Endothelial cell of umbilical vein (primary cell): ENCODE data around the gene EID3. TPM values are rescaled to one million over a fixed set of nuclear protein-coding genes. Genes with fewer than 3 reads are reported as not detected.

Source experiments
- BruUV-seq: library from RNA; stranded (reverse); fragments of 400-500 nt; replicated peaks from 2 replicates; lab custom pipeline; 2021; lab: Mats Ljungman, UMichigan
- CTCF ChIA-PET: fragments of 300-600, 350-600 bp; sonication (Branson Sonifier 250); formaldehyde crosslinking; loops from one replicate; lab custom pipeline; 2021; ENCODE audit warnings: antibody characterized with exemption, inconsistent platforms; lab: Charles Lee
- POLR2A ChIA-PET: fragments of 300-600, 350-600 bp; sonication (Branson Sonifier 250); formaldehyde crosslinking; loops from one replicate; lab custom pipeline; 2021; ENCODE audit warnings: antibody characterized with exemption, inconsistent platforms; lab: Charles Lee
- DNase-seq: peaks from one replicate; pipeline ENCODE4 v3.0.0-alpha.2; 2011; ENCODE audit warnings: low read depth, low spot score
- FAIRE-seq: peaks from 2 replicates; lab custom pipeline; 2011; peaks lifted over from hg19 to GRCh38; lab: Jason Lieb, UNC
- H2AFZ ChIP-seq: 2 replicates; pipeline ENCODE4 v1.6.0; 2012; ENCODE audit warnings: low read depth, low read length, control low read depth, inconsistent platforms
- H3K27ac ChIP-seq: 2 replicates; pipeline ENCODE4 v1.5.1; 2011; ENCODE audit warnings: low read depth, mild to moderate bottlenecking, control low read depth, low read length, moderate library complexity; ENCODE audit not compliant: insufficient read depth
- H3K27me3 ChIP-seq, 2 experiments: 2 replicates each; pipeline versions ENCODE4 v1.6.0 to v1.6.1; 2011; ENCODE audit warnings: low read length in 2 of 2, mixed read lengths in 1 of 2; ENCODE audit not compliant: control insufficient read depth in 2 of 2, insufficient read depth in 2 of 2
- H3K36me3 ChIP-seq, 2 experiments: 2 replicates in 1 of 2; 3 replicates in 1 of 2; pipeline ENCODE4 v1.5.1; 2011; ENCODE audit warnings: low read length in 2 of 2, mild to moderate bottlenecking in 1 of 2, moderate library complexity in 1 of 2; ENCODE audit not compliant: control insufficient read depth in 2 of 2, insufficient read depth in 2 of 2; ENCODE audit errors: extremely low read depth in 1 of 2
- H3K4me1 ChIP-seq: 3 replicates; pipeline ENCODE4 v1.5.1; 2011; ENCODE audit warnings: mild to moderate bottlenecking, low read length; ENCODE audit not compliant: control insufficient read depth, insufficient read depth; ENCODE audit errors: extremely low read depth
- H3K4me2 ChIP-seq: 2 replicates; pipeline ENCODE4 v1.6.1; 2011; ENCODE audit warnings: low read length, control low read depth, mixed read lengths; ENCODE audit not compliant: insufficient read depth
- H3K4me3 ChIP-seq, 3 experiments: fragments of 200-600 bp in 1 of 3; sonication (generic), shearing (Covaris generic) in 1 of 3; replicated peaks in 1 of 3; 2 replicates each; pipeline ENCODE4 v1.5.1; 2011 to 2016; ENCODE audit warnings: control low read depth in 3 of 3, low read length in 3 of 3, mild to moderate bottlenecking in 2 of 3, inconsistent platforms in 1 of 3, low read depth in 1 of 3, moderate library complexity in 1 of 3; ENCODE audit not compliant: insufficient read depth in 1 of 3
- H3K79me2 ChIP-seq: 2 replicates; pipeline ENCODE4 v1.6.0; 2012; ENCODE audit warnings: low read length, inconsistent platforms; ENCODE audit not compliant: control insufficient read depth, insufficient read depth
- H3K9ac ChIP-seq: replicated peaks from 2 replicates; pipeline ENCODE3; 2011; ENCODE audit warnings: low read length, control low read depth; ENCODE audit not compliant: insufficient read depth; ENCODE audit errors: extremely low read depth
- H3K9me1 ChIP-seq: replicated peaks from 3 replicates; pipeline ENCODE4 v1.6.0; 2011; ENCODE audit warnings: mild to moderate bottlenecking, low read length; ENCODE audit not compliant: control insufficient read depth, insufficient read depth; ENCODE audit errors: extremely low read depth
- H3K9me3 ChIP-seq: replicated peaks from 2 replicates; pipeline ENCODE4 v1.5.1; 2012; ENCODE audit warnings: low read length, inconsistent platforms; ENCODE audit not compliant: control insufficient read depth, insufficient read depth
- H4K20me1 ChIP-seq: replicated peaks from 2 replicates; pipeline ENCODE3; 2011; ENCODE audit warnings: mild to moderate bottlenecking, low read length; ENCODE audit not compliant: control insufficient read depth, insufficient read depth; ENCODE audit errors: extremely low read depth
- EZH2 ChIP-seq: IDR thresholded peaks from 2 replicates; pipeline ENCODE4 v1.6.1; 2012; ENCODE audit warnings: borderline replicate concordance, low read depth, mild to moderate bottlenecking, moderate library complexity, low read length, inconsistent platforms; ENCODE audit not compliant: severe bottlenecking
- FOS ChIP-seq: IDR thresholded peaks from 2 replicates; pipeline ENCODE4 v1.6.1; 2011; ENCODE audit warnings: mild to moderate bottlenecking, low read length, moderate library complexity, borderline replicate concordance; ENCODE audit not compliant: insufficient read depth
- GATA2 ChIP-seq: IDR thresholded peaks from 2 replicates; pipeline ENCODE4 v1.7.0; 2011; ENCODE audit warnings: low read depth, mild to moderate bottlenecking, moderate library complexity, mixed read lengths, low read length; ENCODE audit not compliant: insufficient read length, insufficient read depth
- JUN ChIP-seq: IDR thresholded peaks from 2 replicates; pipeline ENCODE4 v1.6.1; 2011; ENCODE audit warnings: borderline replicate concordance, low read depth; ENCODE audit not compliant: insufficient read length, insufficient read depth
- MYC ChIP-seq: IDR thresholded peaks from one replicate; pipeline ENCODE4 v1.6.1; 2011; ENCODE audit warnings: mild to moderate bottlenecking, low read depth, low read length
- POLR2A ChIP-seq: IDR thresholded peaks from 2 replicates; pipeline ENCODE4 v1.6.1; 2012; ENCODE audit warnings: low read depth, mild to moderate bottlenecking, control low read depth, low read length
- POLR2AphosphoS5 ChIP-seq: IDR thresholded peaks from 2 replicates; pipeline ENCODE4 v1.6.1; 2012; ENCODE audit warnings: low read depth, mild to moderate bottlenecking, control low read depth, low read length, moderate library complexity; ENCODE audit not compliant: insufficient read depth
- dilution Hi-C: fragments of 300-500 bp; cut with MboI; formaldehyde crosslinking; loops from one replicate; pipeline ENCODE4 v1.15.0; 2019; ENCODE audit warnings: low sequenced_read_pairs; ENCODE audit not compliant: extremely low pct_ligation_motif_present
- intact Hi-C: fragments of 100-400 bp; cut with micrococcal nuclease; formaldehyde crosslinking; loops from one replicate; pipeline ENCODE4 v1.10.0; 2022
- polyA plus RNA-seq, 4 experiments: library from polyadenylated mRNA; depleted of rRNA in 3 of 4; stranded (reverse) in 3 of 4; unstranded in 1 of 4; fragments of >200 nt; gene quantifications; 2 replicates each; pipeline versions ENCODE4 v1.2.1 to v1.2.3, GENCODE V29; 2011 to 2012; ENCODE audit warnings: missing spikeins in 1 of 4
- total RNA-seq: library from RNA; stranded (reverse); gene quantifications from 2 replicates; pipeline ENCODE4 v1.2.3, GENCODE V29; 2021
- TF ChIP-seq, protein P1 (sequence below): IDR thresholded peaks from 2 replicates; pipeline ENCODE4 v1.6.1; 2011; ENCODE audit not compliant: insufficient read depth, insufficient read length
- TF ChIP-seq, protein P2 (sequence below), 2 donors: IDR thresholded peaks; 1 replicate in 1 of 2; 2 replicates in 1 of 2; pipeline ENCODE4 v1.5.1; 2011; ENCODE audit warnings: low read length in 2 of 2, mild to moderate bottlenecking in 2 of 2, moderate library complexity in 2 of 2, control low read depth in 1 of 2, inconsistent platforms in 1 of 2, low read depth in 1 of 2; ENCODE audit not compliant: insufficient read depth in 1 of 2; ENCODE audit errors: extremely low read depth in 1 of 2

Gene EID3
- total and polyA plus RNA-seq, 2 donors (not counting 3 experiments of a cell fraction or from before 2014, with no cell fraction given), result 1.5 to 14.5 TPM

DNA sequence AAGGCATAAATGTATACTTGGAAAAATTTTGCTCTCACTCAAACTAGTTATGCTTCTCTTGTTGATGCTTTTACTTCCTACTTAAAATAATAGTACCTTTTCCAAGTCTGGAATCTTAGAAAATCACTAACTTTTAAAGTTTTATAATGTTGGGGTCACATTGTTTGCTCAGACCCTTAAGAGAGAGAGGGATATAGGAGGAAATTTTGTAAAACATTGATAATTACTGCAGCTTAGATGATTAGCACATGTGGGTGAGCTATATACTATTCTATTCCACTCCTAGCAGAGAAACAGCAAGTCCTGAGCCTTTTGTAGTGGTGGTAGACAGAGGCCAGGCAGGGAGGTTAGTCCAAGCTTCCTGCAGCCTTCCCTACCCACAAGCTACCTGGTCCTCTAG is 13.4 kb downstream of the EID3 start:
- FAIRE-seq, result no peak
- Histone ChIP-seq H3K4me2 (no peak overlapping the region), H2AFZ (no peak overlapping the region), H3K27ac (no peak overlapping the region), H3K9me1 (no peaks in the 10 kb centered on the region), H3K4me3 (no peak overlapping the region), H3K4me1 (peaks cover 5% of the 10 kb centered on the region), H3K27me3 (no peaks in the 10 kb centered on the region), H3K9ac (no peak overlapping the region), H3K9me3 (no peaks in the 10 kb centered on the region), H3K79me2 (peaks cover 95% of the 10 kb centered on the region), H3K36me3 (peaks cover 24 to 75% of the 10 kb centered on the region in 2 experiments), H4K20me1 (peaks cover 3% of the 10 kb centered on the region)
- DNase-seq, result no peak
- CTCF ChIA-PET, result interaction anchor here (0.8 to 1.2 kb wide), 2 partner anchors 101 to 785 kb away, joined by 3 read pairs; partner anchors contain the start of gene TXNRD1
- BruUV-seq, result no TSS peak
- dilution Hi-C loops, result no loop called here
- TF ChIP-seq, protein P1, sequence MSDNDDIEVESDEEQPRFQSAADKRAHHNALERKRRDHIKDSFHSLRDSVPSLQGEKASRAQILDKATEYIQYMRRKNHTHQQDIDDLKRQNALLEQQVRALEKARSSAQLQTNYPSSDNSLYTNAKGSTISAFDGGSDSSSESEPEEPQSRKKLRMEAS, result no peak
- TF ChIP-seq EZH2 (no peak), FOS (no peak), POLR2A (no peak), POLR2AphosphoS5 (no peak), GATA2 (no peak), JUN (no peak), MYC (no peak)
- TF ChIP-seq, protein P2, sequence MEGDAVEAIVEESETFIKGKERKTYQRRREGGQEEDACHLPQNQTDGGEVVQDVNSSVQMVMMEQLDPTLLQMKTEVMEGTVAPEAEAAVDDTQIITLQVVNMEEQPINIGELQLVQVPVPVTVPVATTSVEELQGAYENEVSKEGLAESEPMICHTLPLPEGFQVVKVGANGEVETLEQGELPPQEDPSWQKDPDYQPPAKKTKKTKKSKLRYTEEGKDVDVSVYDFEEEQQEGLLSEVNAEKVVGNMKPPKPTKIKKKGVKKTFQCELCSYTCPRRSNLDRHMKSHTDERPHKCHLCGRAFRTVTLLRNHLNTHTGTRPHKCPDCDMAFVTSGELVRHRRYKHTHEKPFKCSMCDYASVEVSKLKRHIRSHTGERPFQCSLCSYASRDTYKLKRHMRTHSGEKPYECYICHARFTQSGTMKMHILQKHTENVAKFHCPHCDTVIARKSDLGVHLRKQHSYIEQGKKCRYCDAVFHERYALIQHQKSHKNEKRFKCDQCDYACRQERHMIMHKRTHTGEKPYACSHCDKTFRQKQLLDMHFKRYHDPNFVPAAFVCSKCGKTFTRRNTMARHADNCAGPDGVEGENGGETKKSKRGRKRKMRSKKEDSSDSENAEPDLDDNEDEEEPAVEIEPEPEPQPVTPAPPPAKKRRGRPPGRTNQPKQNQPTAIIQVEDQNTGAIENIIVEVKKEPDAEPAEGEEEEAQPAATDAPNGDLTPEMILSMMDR (IDR thresholded peaks at IDR 0.05; ENCODE audit: extremely low read depth in 1 of 2, insufficient read depth in 1 of 2, low read depth in 1 of 2, low read length in 2 of 2), result no peak
- POLR2A ChIA-PET, result interaction anchor here (1.6 kb wide), 1 partner anchor 30 kb away, joined by 3 read pairs; no protein-coding TSS in a partner anchor
- intact Hi-C loops, result no loop called here
